GM06990 (cell line): ENCODE results near the gene ATP11A.

Experiments
- DNase-seq: peaks from one replicate; pipeline ENCODE4 v3.0.0-alpha.2; 2011; ENCODE audit not compliant: insufficient read length; ENCODE audit errors: extremely low read depth
- H3K27me3 ChIP-seq: replicated peaks from 2 replicates; pipeline ENCODE4 v1.6.0; 2011; ENCODE audit warnings: low read length; ENCODE audit not compliant: control insufficient read depth, insufficient read depth
- H3K36me3 ChIP-seq: 2 replicates; pipeline ENCODE4 v1.5.1; 2011; ENCODE audit warnings: low read length; ENCODE audit not compliant: control insufficient read depth, insufficient read depth
- H3K4me3 ChIP-seq: replicated peaks from 2 replicates; pipeline ENCODE4 v1.5.1; 2011; ENCODE audit warnings: low read depth, mild to moderate bottlenecking, control low read depth, low read length
- TF ChIP-seq, protein P1 (sequence below): IDR thresholded peaks from 2 replicates; pipeline ENCODE4 v1.5.1; 2011; ENCODE audit warnings: low read length, control low read depth, mild to moderate bottlenecking, inconsistent platforms; ENCODE audit not compliant: insufficient read depth, poor library complexity, severe bottlenecking

Gene ATP11A

DNA sequence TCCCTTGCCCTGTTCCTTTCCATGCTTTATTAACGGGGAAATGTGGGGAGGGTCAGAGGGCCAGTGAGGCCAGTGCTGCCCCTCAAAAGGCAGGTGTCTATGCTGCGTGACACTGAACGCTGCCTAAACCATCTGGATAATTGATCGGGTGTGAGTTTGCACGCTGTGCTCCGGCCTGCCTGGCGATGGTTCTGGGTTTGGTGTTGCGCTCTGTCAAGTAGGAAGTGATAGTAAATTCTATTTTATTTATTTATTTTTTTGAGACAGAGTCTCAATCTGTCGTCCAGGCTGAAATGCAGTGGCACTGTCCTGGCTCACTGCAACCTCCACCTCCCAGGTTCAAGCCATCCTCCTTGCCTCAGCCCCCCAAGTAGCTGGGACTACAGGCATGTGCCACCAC lies 86.5 kb downstream of the ATP11A start:
- H3K36me3 ChIP-seq: peaks cover 1% of the 10 kb centered on the region
- H3K27me3 ChIP-seq: no peaks in the 10 kb centered on the region
- TF ChIP-seq, protein P1, sequence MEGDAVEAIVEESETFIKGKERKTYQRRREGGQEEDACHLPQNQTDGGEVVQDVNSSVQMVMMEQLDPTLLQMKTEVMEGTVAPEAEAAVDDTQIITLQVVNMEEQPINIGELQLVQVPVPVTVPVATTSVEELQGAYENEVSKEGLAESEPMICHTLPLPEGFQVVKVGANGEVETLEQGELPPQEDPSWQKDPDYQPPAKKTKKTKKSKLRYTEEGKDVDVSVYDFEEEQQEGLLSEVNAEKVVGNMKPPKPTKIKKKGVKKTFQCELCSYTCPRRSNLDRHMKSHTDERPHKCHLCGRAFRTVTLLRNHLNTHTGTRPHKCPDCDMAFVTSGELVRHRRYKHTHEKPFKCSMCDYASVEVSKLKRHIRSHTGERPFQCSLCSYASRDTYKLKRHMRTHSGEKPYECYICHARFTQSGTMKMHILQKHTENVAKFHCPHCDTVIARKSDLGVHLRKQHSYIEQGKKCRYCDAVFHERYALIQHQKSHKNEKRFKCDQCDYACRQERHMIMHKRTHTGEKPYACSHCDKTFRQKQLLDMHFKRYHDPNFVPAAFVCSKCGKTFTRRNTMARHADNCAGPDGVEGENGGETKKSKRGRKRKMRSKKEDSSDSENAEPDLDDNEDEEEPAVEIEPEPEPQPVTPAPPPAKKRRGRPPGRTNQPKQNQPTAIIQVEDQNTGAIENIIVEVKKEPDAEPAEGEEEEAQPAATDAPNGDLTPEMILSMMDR: no peak
- DNase-seq: no peak
- no peak overlapping the region for H3K4me3 ChIP-seq

DNA sequence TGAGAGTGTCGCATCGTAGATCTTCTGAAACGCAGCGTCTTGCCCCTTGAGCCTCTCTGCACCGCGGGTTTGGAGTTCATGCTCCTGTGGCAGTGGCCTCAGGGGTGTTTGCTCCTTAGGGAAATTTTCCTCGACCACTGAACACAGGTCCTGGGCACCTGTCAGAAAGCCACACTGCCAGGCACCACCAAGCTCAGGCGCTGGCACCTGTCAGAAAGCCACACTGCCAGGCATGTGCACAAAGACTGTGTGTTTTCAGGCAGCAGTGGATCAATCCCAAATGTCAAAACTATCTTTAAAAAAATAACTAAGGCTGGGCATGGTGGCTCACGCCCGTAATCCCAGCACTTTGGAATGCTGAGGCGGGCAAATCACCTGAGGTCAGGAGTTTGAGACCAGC lies 87.1 kb downstream of the ATP11A start:
- TF ChIP-seq, protein P1: no peak
- no peak for DNase-seq
- Histone ChIP-seq H3K4me3 (no peak overlapping the region), H3K27me3 (no peaks in the 10 kb centered on the region), H3K36me3 (peaks cover 1% of the 10 kb centered on the region)

DNA sequence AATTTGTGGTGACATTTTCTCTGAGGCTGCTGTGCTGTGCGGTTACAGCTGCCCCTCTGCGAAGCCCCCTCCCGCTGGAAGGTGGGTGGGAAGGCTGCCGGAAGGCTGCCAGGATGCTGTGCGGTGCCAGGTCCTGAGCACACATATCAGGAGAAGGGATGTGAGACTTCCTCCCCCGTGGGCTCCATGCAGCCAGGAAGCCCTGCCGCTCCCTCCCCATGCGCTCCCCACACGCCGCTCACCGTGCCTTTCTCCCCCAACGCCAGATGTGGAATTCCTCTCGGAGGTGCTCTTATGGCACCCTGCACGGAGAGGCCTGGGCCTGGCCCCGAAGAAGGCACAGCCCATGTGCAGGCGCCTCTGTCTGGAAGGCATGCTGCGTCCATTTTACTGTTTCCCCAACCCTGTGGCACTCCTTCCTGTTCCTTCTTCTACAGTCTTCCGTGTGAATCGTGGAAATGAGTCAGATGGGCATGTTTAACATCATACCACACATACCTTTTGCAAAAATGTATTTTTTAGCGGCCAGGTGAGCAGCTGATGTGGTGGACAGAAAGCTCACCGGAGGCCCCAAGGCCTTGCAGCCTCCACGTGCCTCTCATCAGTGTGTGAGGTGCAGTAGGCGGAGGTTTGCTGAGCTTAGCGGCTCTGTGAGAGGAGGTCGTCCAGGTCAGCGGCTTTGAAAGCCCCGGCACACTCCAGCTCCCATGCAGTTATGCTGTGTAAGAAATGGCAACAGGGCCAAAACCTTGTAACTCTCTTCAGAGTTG lies 88.0 kb downstream of the ATP11A start:
- TF ChIP-seq, protein P1: no peak
- H3K27me3 ChIP-seq: no peaks in the 10 kb centered on the region
- H3K36me3 ChIP-seq: peaks cover 1% of the 10 kb centered on the region
- no peak for DNase-seq
- H3K4me3 ChIP-seq: no peak overlapping the region

DNA sequence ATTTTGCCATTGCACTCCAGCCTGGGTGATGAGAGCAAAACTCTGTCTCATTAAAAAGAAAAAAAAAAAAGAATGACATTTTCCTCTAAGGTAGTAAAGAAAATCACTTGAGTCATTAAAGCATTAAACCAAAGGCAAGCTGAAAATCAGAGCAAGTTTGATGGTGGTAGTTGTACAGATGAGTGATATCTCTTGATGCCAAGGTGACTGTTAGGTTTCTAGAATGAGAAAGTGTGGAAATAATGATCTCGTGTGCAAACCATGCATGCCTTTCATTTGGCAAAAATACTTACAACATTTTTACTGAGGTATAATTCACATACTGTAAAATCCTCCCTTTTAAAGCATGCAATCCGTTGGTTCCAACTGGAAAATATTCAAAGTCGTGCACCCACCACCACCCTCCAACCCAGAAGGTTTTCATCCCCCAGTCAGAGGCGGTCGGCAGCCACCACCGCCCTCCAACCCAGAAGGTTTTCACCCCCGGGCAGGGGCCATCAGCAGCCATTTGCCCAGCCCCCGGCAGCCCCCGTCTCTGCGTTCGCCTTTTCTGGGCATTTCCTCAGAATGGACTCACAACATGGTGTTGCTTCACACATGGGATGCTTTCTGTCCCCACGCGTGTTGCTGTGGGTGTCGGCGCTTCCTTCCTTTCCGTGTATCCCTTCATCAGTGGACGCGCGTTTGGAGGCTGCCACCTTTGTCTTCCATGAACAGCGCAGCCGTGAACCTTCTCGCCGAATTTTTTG lies 90.2 kb downstream of the ATP11A start:
- no peaks in the 10 kb centered on the region for H3K27me3 ChIP-seq
- no peak overlapping the region for H3K4me3 ChIP-seq
- H3K36me3 ChIP-seq: 0 out of 2 replicates have a peak, but pooled peaks cover 1% of the 10 kb centered on the region
- DNase-seq: no peak
- TF ChIP-seq, protein P1: no peak

DNA sequence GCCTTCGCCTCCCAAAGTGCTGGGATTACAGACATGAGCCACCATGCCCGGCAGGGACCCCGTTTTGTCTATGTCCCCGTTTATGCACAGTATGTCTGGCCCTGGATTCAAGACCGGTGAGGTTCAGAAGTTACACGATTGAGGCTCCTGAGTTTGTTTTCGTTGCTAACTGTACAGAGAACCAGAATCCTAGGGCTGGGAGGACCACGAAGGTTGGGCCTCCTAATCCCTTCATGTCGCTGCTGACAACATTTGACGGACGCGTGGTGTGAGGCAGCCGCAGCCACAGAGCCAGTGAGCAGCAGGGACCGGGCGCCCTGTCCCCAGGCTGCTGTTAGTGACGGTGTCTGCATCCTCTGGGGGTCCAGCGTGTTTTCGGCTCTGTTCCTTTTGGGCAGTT lies 91.4 kb downstream of the ATP11A start:
- Histone ChIP-seq H3K27me3 (no peaks in the 10 kb centered on the region), H3K4me3 (no peak overlapping the region), H3K36me3 (peaks cover 8% of the 10 kb centered on the region)
- DNase-seq: no peak
- TF ChIP-seq, protein P1: no peak
